SK-N-MC (cell line): ENCODE data around the gene MRM1.

Source experiments
- EZH2 ChIP-seq: fragments of 200-600 bp; sonication (generic); IDR thresholded peaks from one replicate; pipeline ENCODE4 v1.6.1; 2017; ENCODE audit warnings: antibody characterized with exemption
- POLR2AphosphoS5 ChIP-seq: IDR thresholded peaks from 2 replicates; pipeline ENCODE4 v1.6.1; 2012; ENCODE audit warnings: mild to moderate bottlenecking, low read depth, low read length, borderline replicate concordance

DNA sequence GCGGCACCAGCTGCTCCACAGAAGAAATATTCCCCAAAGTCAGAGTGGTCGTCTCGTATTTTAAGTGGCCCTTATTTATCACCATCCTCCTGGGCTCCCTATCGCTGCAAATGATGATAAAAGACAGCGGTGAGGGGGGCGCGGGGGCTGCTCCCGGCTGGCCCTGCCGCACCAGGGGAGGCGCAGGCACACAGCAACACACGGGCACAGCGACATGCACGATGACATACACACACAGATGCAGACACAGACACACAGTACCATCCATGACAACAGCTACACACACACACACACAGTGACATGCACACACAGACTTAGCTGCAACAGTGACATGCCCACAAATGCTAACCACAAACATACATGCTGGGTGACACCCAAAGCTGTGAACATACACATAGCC lies 52.5 kb downstream of the MRM1 start:
- TF ChIP-seq POLR2AphosphoS5 (no peak), EZH2 (no peak)
